GM18870 (cell line): ENCODE data around the gene TCEA2.
A peak's percentile ranks its signal among the peaks of the same experiment; 100 is the strongest.

Experiments
- ATAC-seq: cut with Tn5 transposase; IDR thresholded peaks from one replicate; pipeline ENCODE4 v1.9.1; 2021; ENCODE audit warnings: moderate library complexity; ENCODE audit not compliant: unreplicated experiment

TCEA2 gene

GRCh38 chr20:64063389-64064144, 569 bp downstream of the TCEA2 start:
- ATAC-seq = no peak

GRCh38 chr20:64064145-64064698, 1.2 kb downstream of the TCEA2 start:
- ATAC-seq = no peak

GRCh38 chr20:64065062-64065973, 2.3 kb downstream of the TCEA2 start:
- no peak for ATAC-seq

GRCh38 chr20:64065974-64066343, 3.0 kb downstream of the TCEA2 start:
- ATAC-seq = peak; percentile 47

- ATAC-seq = no peak
These were observed 4.1 kb downstream of the TCEA2 start for GRCh38 chr20:64067005-64067632.

- ATAC-seq = no peak
These were observed 4.8 kb downstream of the TCEA2 start for GRCh38 chr20:64067733-64068307.

GRCh38 chr20:64068386-64069208, 5.6 kb downstream of the TCEA2 start:
- no peak for ATAC-seq

- no peak for ATAC-seq
These were observed 6.2 kb downstream of the TCEA2 start for GRCh38 chr20:64069209-64069613.

- no peak for ATAC-seq
These were observed 6.7 kb downstream of the TCEA2 start for GRCh38 chr20:64069614-64070243.

GRCh38 chr20:64070244-64070993, 7.4 kb downstream of the TCEA2 start:
- ATAC-seq = no peak

- ATAC-seq = no peak
These were observed 8.6 kb downstream of the TCEA2 start for GRCh38 chr20:64071341-64072332.

- no peak for ATAC-seq
These were observed 9.6 kb downstream of the TCEA2 start for GRCh38 chr20:64072498-64073063.

GRCh38 chr20:64073476-64074183, 10.6 kb downstream of the TCEA2 start:
- no peak for ATAC-seq

- ATAC-seq = no peak
These were observed 11.3 kb downstream of the TCEA2 start for GRCh38 chr20:64074184-64074789.

- no peak for ATAC-seq
These were observed 12.0 kb downstream of the TCEA2 start for GRCh38 chr20:64074963-64075362.

- ATAC-seq = no peak
These were observed 12.6 kb downstream of the TCEA2 start for GRCh38 chr20:64075556-64075955.
